ENCODE data around the gene OGFOD1.

OGFOD1 gene

GRCh38 chr16:56493815-56494214 lies 42.5 kb downstream of the OGFOD1 start:
- TF ChIP-seq CTCF (IDR thresholded peaks at IDR 0.05) = no peak
- Histone ChIP-seq H3K4me2 (ENCODE audit: low read length) (no peak overlapping the region), H3K4me1 (no peaks in the 10 kb centered on the region), H2AFZ (no peak overlapping the region), H3K9ac (no peak overlapping the region), H3K27ac (no peak overlapping the region), H3K36me3 (ENCODE audit: control insufficient read depth, insufficient read depth, low read length) (no peaks in the 10 kb centered on the region), H3K9me3 (ENCODE audit: control insufficient read depth, low read length) (no peaks in the 10 kb centered on the region), H3K27me3 (ENCODE audit: control insufficient read depth, insufficient read depth, low read length) (no peaks in the 10 kb centered on the region), H3K4me3 (ENCODE audit: low read depth, low read length) (no peak overlapping the region), H3K79me2 (no peaks in the 10 kb centered on the region)

DNA sequence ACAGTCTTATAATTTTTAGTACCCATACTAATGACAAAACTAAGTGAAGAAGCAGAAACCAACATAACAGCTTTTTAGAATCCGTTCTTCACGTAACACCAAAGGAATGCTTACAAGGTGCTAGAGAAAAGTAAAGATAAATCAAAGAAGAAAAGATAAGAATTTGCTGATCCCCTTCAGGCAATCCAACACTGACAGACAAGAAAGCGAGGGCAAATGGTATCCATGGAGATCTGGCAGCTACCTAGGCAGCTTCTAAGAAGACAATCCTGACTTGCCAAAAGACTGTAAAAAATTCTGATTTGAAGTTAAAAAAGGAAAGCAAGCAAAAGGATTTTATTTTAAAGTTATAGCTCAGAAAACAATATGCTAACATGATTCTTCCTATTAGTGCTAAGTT lies 53.8 kb downstream of the OGFOD1 start:
- Histone ChIP-seq H3K36me3 (ENCODE audit: control insufficient read depth, insufficient read depth, low read length) (no peaks in the 10 kb centered on the region), H3K79me2 (peaks cover 8% of the 10 kb centered on the region), H2AFZ (no peak overlapping the region), H3K27ac (peak overlapping the region; percentile 45), H3K9ac (no peak overlapping the region), H3K27me3 (ENCODE audit: control insufficient read depth, insufficient read depth, low read length) (no peaks in the 10 kb centered on the region), H3K9me3 (ENCODE audit: control insufficient read depth, low read length) (no peaks in the 10 kb centered on the region), H3K4me1 (peaks cover 26% of the 10 kb centered on the region), H3K4me2 (ENCODE audit: low read length) (peak overlapping the region; percentile 52), H3K4me3 (ENCODE audit: low read depth, low read length) (peak overlapping the region; percentile 28)
- no peak for TF ChIP-seq CTCF (IDR thresholded peaks at IDR 0.05)

DNA sequence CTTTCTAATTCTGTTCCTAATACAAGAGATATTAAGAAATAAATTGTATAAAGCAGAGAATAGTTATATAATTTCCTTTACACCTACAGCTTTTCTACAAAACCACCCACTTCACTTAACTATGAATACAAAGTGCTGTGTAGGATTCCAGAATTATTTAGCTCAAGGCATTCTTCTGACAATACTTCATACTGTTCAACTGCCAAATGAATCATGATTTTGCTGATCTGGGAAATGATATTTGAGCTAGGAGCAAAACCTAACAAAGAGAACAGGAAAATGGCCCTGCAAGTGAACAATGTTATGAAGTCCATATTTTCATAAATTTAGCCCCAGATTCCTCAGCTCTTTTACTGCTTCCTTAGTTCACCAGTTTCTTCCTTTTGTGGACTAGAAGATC lies 55.6 kb downstream of the OGFOD1 start:
- Histone ChIP-seq H3K4me2 (ENCODE audit: low read length) (no peak overlapping the region), H3K4me3 (ENCODE audit: low read depth, low read length) (no peak overlapping the region), H2AFZ (no peak overlapping the region), H3K27me3 (ENCODE audit: control insufficient read depth, insufficient read depth, low read length) (no peaks in the 10 kb centered on the region), H3K36me3 (ENCODE audit: control insufficient read depth, insufficient read depth, low read length) (no peaks in the 10 kb centered on the region), H3K4me1 (peaks cover 26% of the 10 kb centered on the region), H3K9me3 (ENCODE audit: control insufficient read depth, low read length) (no peaks in the 10 kb centered on the region), H3K79me2 (peaks cover 13% of the 10 kb centered on the region), H3K9ac (no peak overlapping the region), H3K27ac (no peak overlapping the region)
- no peak for TF ChIP-seq CTCF (IDR thresholded peaks at IDR 0.05)

DNA sequence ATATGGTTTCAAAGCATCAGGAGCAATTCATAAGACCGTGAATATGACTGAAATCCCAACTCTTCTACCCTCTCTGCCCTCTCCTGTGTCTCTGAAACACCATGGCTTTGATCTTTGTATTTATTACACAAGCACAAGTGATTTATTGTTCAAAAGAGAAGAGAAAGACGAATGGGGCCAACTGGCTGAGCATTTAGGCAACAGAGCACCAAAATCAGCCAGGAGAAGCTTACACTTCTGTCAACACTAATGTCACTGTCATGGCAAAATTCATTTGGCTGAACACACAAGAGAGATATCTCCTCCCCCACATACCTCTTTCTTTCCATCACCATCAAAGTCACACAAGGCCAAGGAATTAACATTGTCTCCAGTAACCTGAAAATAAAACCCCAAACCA lies 59.2 kb downstream of the OGFOD1 start:
- Histone ChIP-seq H3K79me2 (peaks cover 22% of the 10 kb centered on the region), H3K27ac (no peak overlapping the region), H3K4me1 (peaks cover 18% of the 10 kb centered on the region), H3K4me3 (ENCODE audit: low read depth, low read length) (no peak overlapping the region), H3K27me3 (ENCODE audit: control insufficient read depth, insufficient read depth, low read length) (no peaks in the 10 kb centered on the region), H3K9me3 (ENCODE audit: control insufficient read depth, low read length) (no peaks in the 10 kb centered on the region), H2AFZ (no peak overlapping the region), H3K4me2 (ENCODE audit: low read length) (no peak overlapping the region), H3K36me3 (ENCODE audit: control insufficient read depth, insufficient read depth, low read length) (no peaks in the 10 kb centered on the region), H3K9ac (no peak overlapping the region)
- no peak for TF ChIP-seq CTCF (IDR thresholded peaks at IDR 0.05)

GRCh38 chr16:56512025-56512424 lies 60.7 kb downstream of the OGFOD1 start:
- Histone ChIP-seq H3K4me1 (peaks cover 12% of the 10 kb centered on the region), H3K9me3 (ENCODE audit: control insufficient read depth, low read length) (no peaks in the 10 kb centered on the region), H3K27me3 (ENCODE audit: control insufficient read depth, insufficient read depth, low read length) (no peaks in the 10 kb centered on the region), H3K9ac (no peak overlapping the region), H3K36me3 (ENCODE audit: control insufficient read depth, insufficient read depth, low read length) (no peaks in the 10 kb centered on the region), H3K79me2 (peaks cover 22% of the 10 kb centered on the region), H3K4me3 (ENCODE audit: low read depth, low read length) (no peak overlapping the region), H2AFZ (no peak overlapping the region), H3K27ac (no peak overlapping the region), H3K4me2 (ENCODE audit: low read length) (no peak overlapping the region)
- no peak for TF ChIP-seq CTCF (IDR thresholded peaks at IDR 0.05)

Data from parathyroid adenoma (tissue), 2 donors.